ENCODE results near the gene PGBD1.
A peak's percentile ranks its signal among the peaks of the same experiment; 100 is the strongest.

DNA sequence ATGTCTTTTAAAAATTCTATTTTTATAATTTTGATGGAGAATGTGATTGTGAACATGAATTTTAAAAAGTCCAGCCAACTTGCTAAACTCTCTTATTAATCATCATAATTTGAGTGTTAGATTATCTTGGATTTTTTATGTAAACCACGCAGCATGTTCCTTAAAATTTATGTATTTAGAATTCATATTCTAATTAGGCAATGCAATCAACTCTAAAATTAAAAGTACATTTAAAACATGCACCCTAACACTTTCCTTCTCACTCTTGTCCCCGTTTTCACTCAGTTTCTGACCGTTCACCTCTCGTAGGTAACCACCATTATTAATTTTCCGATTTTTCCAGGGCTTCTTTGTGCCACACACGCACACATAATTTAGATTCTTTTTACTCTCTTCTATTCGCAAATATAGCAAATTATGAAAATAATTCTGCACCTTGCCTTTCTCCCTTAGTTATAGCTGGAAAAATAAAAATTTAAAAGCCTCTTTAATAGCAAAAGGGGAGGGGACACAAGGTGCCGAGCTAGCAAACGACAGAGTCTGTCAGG lies 68.0 kb downstream of the PGBD1 start:
- TF ChIP-seq, protein P1, sequence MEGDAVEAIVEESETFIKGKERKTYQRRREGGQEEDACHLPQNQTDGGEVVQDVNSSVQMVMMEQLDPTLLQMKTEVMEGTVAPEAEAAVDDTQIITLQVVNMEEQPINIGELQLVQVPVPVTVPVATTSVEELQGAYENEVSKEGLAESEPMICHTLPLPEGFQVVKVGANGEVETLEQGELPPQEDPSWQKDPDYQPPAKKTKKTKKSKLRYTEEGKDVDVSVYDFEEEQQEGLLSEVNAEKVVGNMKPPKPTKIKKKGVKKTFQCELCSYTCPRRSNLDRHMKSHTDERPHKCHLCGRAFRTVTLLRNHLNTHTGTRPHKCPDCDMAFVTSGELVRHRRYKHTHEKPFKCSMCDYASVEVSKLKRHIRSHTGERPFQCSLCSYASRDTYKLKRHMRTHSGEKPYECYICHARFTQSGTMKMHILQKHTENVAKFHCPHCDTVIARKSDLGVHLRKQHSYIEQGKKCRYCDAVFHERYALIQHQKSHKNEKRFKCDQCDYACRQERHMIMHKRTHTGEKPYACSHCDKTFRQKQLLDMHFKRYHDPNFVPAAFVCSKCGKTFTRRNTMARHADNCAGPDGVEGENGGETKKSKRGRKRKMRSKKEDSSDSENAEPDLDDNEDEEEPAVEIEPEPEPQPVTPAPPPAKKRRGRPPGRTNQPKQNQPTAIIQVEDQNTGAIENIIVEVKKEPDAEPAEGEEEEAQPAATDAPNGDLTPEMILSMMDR (IDR thresholded peaks at IDR 0.05; ENCODE audit: low read depth, low read length, missing input control): no peak
- TF ChIP-seq, protein P2, sequence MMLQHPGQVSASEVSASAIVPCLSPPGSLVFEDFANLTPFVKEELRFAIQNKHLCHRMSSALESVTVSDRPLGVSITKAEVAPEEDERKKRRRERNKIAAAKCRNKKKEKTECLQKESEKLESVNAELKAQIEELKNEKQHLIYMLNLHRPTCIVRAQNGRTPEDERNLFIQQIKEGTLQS (IDR thresholded peaks at IDR 0.05): no peak
- peak; percentile 60 for TF ChIP-seq TAF1 (conservative IDR thresholded peaks at IDR 0.05)
- TF ChIP-seq YY1 (IDR thresholded peaks at IDR 0.05): peak; percentile 90
- TF ChIP-seq, protein P3, sequence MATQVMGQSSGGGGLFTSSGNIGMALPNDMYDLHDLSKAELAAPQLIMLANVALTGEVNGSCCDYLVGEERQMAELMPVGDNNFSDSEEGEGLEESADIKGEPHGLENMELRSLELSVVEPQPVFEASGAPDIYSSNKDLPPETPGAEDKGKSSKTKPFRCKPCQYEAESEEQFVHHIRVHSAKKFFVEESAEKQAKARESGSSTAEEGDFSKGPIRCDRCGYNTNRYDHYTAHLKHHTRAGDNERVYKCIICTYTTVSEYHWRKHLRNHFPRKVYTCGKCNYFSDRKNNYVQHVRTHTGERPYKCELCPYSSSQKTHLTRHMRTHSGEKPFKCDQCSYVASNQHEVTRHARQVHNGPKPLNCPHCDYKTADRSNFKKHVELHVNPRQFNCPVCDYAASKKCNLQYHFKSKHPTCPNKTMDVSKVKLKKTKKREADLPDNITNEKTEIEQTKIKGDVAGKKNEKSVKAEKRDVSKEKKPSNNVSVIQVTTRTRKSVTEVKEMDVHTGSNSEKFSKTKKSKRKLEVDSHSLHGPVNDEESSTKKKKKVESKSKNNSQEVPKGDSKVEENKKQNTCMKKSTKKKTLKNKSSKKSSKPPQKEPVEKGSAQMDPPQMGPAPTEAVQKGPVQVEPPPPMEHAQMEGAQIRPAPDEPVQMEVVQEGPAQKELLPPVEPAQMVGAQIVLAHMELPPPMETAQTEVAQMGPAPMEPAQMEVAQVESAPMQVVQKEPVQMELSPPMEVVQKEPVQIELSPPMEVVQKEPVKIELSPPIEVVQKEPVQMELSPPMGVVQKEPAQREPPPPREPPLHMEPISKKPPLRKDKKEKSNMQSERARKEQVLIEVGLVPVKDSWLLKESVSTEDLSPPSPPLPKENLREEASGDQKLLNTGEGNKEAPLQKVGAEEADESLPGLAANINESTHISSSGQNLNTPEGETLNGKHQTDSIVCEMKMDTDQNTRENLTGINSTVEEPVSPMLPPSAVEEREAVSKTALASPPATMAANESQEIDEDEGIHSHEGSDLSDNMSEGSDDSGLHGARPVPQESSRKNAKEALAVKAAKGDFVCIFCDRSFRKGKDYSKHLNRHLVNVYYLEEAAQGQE (IDR thresholded peaks at IDR 0.05): no peak
- peak in 1 of 2 donors; percentile 65 for TF ChIP-seq GABPA (IDR thresholded peaks at IDR 0.05 in 1 of 2, conservative IDR thresholded peaks at IDR 0.05 in 1 of 2)
- TF ChIP-seq, protein P4, sequence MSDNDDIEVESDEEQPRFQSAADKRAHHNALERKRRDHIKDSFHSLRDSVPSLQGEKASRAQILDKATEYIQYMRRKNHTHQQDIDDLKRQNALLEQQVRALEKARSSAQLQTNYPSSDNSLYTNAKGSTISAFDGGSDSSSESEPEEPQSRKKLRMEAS (IDR thresholded peaks at IDR 0.05): no peak
- no peak for TF ChIP-seq EGR1 (IDR thresholded peaks at IDR 0.05; ENCODE audit: low read depth in 2 of 2)
- TF ChIP-seq RAD21 (IDR thresholded peaks at IDR 0.05): peak in 1 of 2 donors; percentile 32
- no peak for TF ChIP-seq FOXA1 (IDR thresholded peaks at IDR 0.05)
- TF ChIP-seq SP1 (IDR thresholded peaks at IDR 0.05): no peak
- TF ChIP-seq, protein P5, sequence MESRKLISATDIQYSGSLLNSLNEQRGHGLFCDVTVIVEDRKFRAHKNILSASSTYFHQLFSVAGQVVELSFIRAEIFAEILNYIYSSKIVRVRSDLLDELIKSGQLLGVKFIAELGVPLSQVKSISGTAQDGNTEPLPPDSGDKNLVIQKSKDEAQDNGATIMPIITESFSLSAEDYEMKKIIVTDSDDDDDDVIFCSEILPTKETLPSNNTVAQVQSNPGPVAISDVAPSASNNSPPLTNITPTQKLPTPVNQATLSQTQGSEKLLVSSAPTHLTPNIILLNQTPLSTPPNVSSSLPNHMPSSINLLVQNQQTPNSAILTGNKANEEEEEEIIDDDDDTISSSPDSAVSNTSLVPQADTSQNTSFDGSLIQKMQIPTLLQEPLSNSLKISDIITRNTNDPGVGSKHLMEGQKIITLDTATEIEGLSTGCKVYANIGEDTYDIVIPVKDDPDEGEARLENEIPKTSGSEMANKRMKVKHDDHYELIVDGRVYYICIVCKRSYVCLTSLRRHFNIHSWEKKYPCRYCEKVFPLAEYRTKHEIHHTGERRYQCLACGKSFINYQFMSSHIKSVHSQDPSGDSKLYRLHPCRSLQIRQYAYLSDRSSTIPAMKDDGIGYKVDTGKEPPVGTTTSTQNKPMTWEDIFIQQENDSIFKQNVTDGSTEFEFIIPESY (IDR thresholded peaks at IDR 0.05): no peak
- TF ChIP-seq RXRA (IDR thresholded peaks at IDR 0.05): no peak
